ENCODE results near the gene CDC123. TPM values are rescaled to one million over a fixed set of nuclear protein-coding genes. Genes with fewer than 3 reads are reported as not detected.
A peak's percentile ranks its signal among the peaks of the same experiment; 100 is the strongest.

The CDC123 gene
- total and polyA plus RNA-seq, 2 donors: 50.7 to 122 TPM

- Histone ChIP-seq H3K27ac (ENCODE audit: low read depth in 1 of 2, low read length in 1 of 2) (no peak overlapping the region), H3K9me3 (ENCODE audit: control insufficient read depth in 2 of 2, insufficient read depth in 1 of 2, low read length in 1 of 2) (no peaks in the 10 kb centered on the region), H3K27me3 (ENCODE audit: control insufficient read depth in 2 of 2, insufficient read depth in 1 of 2, low read length in 1 of 2) (no peaks in the 10 kb centered on the region), H3K36me3 (ENCODE audit: control insufficient read depth in 2 of 2, insufficient read depth in 2 of 2, low read length in 1 of 2) (peaks cover 25 to 59% of the 10 kb centered on the region in 2 donors), H3K4me3 (ENCODE audit: low read length in 2 of 2) (no peak overlapping the region), H3K4me1 (ENCODE audit: control insufficient read depth in 2 of 2, insufficient read depth in 2 of 2, low read length in 2 of 2) (no peaks in the 10 kb centered on the region)
- WGBS: 98% methylated on average over 7 of the region's 7 CpGs
- DNase-seq (ENCODE audit: low read depth in 6 of 9, low spot score in 9 of 9): no peak
Observed at GRCh38 chr10:12184165-12184564, 11.8 kb upstream of the CDC123 start.

DNA sequence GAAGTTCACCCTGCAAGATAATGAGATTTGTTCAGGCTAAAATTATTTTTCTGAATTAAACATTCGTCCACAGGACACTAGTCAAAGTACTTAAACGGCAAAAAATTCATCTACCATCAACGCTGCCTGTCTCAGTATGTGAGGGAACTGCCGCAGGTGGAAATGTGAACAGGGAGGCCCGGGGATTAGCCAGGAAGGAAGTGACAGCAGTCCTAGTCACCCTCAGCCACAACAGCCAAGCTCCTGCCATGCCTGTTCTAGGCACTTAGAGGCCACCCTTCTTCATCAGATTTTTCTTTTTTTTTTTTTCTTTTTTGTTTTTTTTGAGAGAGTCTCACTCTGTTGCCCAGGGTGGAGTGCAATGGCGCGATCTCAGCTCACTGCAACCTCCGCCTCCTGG lies 9.7 kb upstream of the CDC123 start:
- Histone ChIP-seq H3K27ac (ENCODE audit: low read depth in 1 of 2, low read length in 1 of 2) (no peak overlapping the region), H3K9me3 (ENCODE audit: control insufficient read depth in 2 of 2, insufficient read depth in 1 of 2, low read length in 1 of 2) (no peaks in the 10 kb centered on the region), H3K36me3 (ENCODE audit: control insufficient read depth in 2 of 2, insufficient read depth in 2 of 2, low read length in 1 of 2) (peaks cover 22 to 46% of the 10 kb centered on the region in 2 donors), H3K4me1 (ENCODE audit: control insufficient read depth in 2 of 2, insufficient read depth in 2 of 2, low read length in 2 of 2) (no peaks in the 10 kb centered on the region), H3K27me3 (ENCODE audit: control insufficient read depth in 2 of 2, insufficient read depth in 1 of 2, low read length in 1 of 2) (no peaks in the 10 kb centered on the region), H3K4me3 (ENCODE audit: low read length in 2 of 2) (no peak overlapping the region)
- DNase-seq (ENCODE audit: low read depth in 6 of 9, low spot score in 9 of 9): no peak
- WGBS: 54% methylated on average over 8 of the region's 8 CpGs

- Histone ChIP-seq H3K9me3 (ENCODE audit: control insufficient read depth in 2 of 2, insufficient read depth in 1 of 2, low read length in 1 of 2) (no peaks in the 10 kb centered on the region), H3K4me1 (ENCODE audit: control insufficient read depth in 2 of 2, insufficient read depth in 2 of 2, low read length in 2 of 2) (no peaks in the 10 kb centered on the region), H3K27ac (ENCODE audit: low read depth in 1 of 2, low read length in 1 of 2) (no peak overlapping the region), H3K27me3 (ENCODE audit: control insufficient read depth in 2 of 2, insufficient read depth in 1 of 2, low read length in 1 of 2) (no peaks in the 10 kb centered on the region), H3K36me3 (ENCODE audit: control insufficient read depth in 2 of 2, insufficient read depth in 2 of 2, low read length in 1 of 2) (peaks cover 16 to 43% of the 10 kb centered on the region in 2 donors), H3K4me3 (ENCODE audit: low read length in 2 of 2) (no peak overlapping the region)
- DNase-seq (ENCODE audit: low read depth in 6 of 9, low spot score in 9 of 9): no peak
- 94% methylated on average over 5 of the region's 5 CpGs for WGBS
Observed at GRCh38 chr10:12187321-12187905, 8.6 kb upstream of the CDC123 start.

GRCh38 chr10:12188656-12189055 lies 7.3 kb upstream of the CDC123 start:
- no peaks in the 10 kb centered on the region for H3K27me3 ChIP-seq (ENCODE audit: control insufficient read depth in 2 of 2, insufficient read depth in 1 of 2, low read length in 1 of 2)
- H3K9me3 ChIP-seq (ENCODE audit: control insufficient read depth in 2 of 2, insufficient read depth in 1 of 2, low read length in 1 of 2): no peaks in the 10 kb centered on the region
- no peak overlapping the region for H3K4me3 ChIP-seq (ENCODE audit: low read length in 2 of 2)
- no peak overlapping the region for H3K27ac ChIP-seq (ENCODE audit: low read depth in 1 of 2, low read length in 1 of 2)
- peaks cover 19 to 35% of the 10 kb centered on the region in 2 donors for H3K36me3 ChIP-seq (ENCODE audit: control insufficient read depth in 2 of 2, insufficient read depth in 2 of 2, low read length in 1 of 2)
- DNase-seq (ENCODE audit: low read depth in 6 of 9, low spot score in 9 of 9): no peak
- no peaks in the 10 kb centered on the region for H3K4me1 ChIP-seq (ENCODE audit: control insufficient read depth in 2 of 2, insufficient read depth in 2 of 2, low read length in 2 of 2)
- 89% methylated on average over 6 of the region's 6 CpGs for WGBS

- peaks cover 5 to 7% of the 10 kb centered on the region in 2 donors for H3K4me1 ChIP-seq (ENCODE audit: control insufficient read depth in 2 of 2, insufficient read depth in 2 of 2, low read length in 2 of 2)
- H3K36me3 ChIP-seq (ENCODE audit: control insufficient read depth in 2 of 2, insufficient read depth in 2 of 2, low read length in 1 of 2): peaks cover 19 to 32% of the 10 kb centered on the region in 2 donors
- no peaks in the 10 kb centered on the region for H3K9me3 ChIP-seq (ENCODE audit: control insufficient read depth in 2 of 2, insufficient read depth in 1 of 2, low read length in 1 of 2)
- no peaks in the 10 kb centered on the region for H3K27me3 ChIP-seq (ENCODE audit: control insufficient read depth in 2 of 2, insufficient read depth in 1 of 2, low read length in 1 of 2)
- no peak for DNase-seq (ENCODE audit: low read depth in 6 of 9, low spot score in 9 of 9)
- WGBS: 98% methylated on average over 10 of the region's 10 CpGs
- no peak overlapping the region for H3K27ac ChIP-seq (ENCODE audit: low read depth in 1 of 2, low read length in 1 of 2)
- H3K4me3 ChIP-seq (ENCODE audit: low read length in 2 of 2): no peak overlapping the region
Observed at GRCh38 chr10:12189426-12189825, 6.6 kb upstream of the CDC123 start.

- 91% methylated on average over 3 of the region's 3 CpGs for WGBS
Observed at GRCh38 chr10:12191715-12192114, 4.3 kb upstream of the CDC123 start.

DNA sequence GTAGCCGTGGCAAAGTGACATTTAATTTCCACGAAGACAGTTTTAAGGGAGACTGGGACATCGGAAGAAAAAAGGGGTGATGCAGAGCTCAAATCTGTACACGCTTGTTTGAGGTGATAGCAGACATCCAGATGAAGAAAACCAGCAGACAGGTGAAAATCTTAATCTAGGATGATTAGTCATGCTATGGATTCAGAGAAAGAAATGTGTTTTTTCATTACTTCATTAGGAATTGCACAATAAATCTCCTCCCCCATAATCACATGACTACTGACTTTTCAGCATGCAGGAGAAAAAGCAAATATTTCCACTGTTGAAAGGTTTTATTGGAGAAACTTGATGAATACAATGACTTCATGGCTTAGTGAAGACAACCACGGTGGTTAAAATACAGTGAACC lies 2.8 kb upstream of the CDC123 start:
- no peaks in the 10 kb centered on the region for H3K9me3 ChIP-seq (ENCODE audit: control insufficient read depth in 2 of 2, insufficient read depth in 1 of 2, low read length in 1 of 2)
- peaks cover 9 to 15% of the 10 kb centered on the region in 2 donors for H3K4me1 ChIP-seq (ENCODE audit: control insufficient read depth in 2 of 2, insufficient read depth in 2 of 2, low read length in 2 of 2)
- WGBS: 96% methylated on average over 5 of the region's 5 CpGs
- peaks cover 3 to 6% of the 10 kb centered on the region in 2 donors for H3K36me3 ChIP-seq (ENCODE audit: control insufficient read depth in 2 of 2, insufficient read depth in 2 of 2, low read length in 1 of 2)
- H3K27ac ChIP-seq (ENCODE audit: low read depth in 1 of 2, low read length in 1 of 2): no peak overlapping the region
- no peak overlapping the region for H3K4me3 ChIP-seq (ENCODE audit: low read length in 2 of 2)
- H3K27me3 ChIP-seq (ENCODE audit: control insufficient read depth in 2 of 2, insufficient read depth in 1 of 2, low read length in 1 of 2): no peaks in the 10 kb centered on the region
- no peak for DNase-seq (ENCODE audit: low read depth in 6 of 9, low spot score in 9 of 9)

More at GRCh38 chr10:12191715-12192114, 4.3 kb upstream of the CDC123 start:
- H3K36me3 ChIP-seq (ENCODE audit: control insufficient read depth in 2 of 2, insufficient read depth in 2 of 2, low read length in 1 of 2): peaks cover 12 to 13% of the 10 kb centered on the region in 2 donors
- no peak overlapping the region for H3K4me3 ChIP-seq (ENCODE audit: low read length in 2 of 2)
- H3K9me3 ChIP-seq (ENCODE audit: control insufficient read depth in 2 of 2, insufficient read depth in 1 of 2, low read length in 1 of 2): no peaks in the 10 kb centered on the region
- H3K4me1 ChIP-seq (ENCODE audit: control insufficient read depth in 2 of 2, insufficient read depth in 2 of 2, low read length in 2 of 2): peaks cover 9% of the 10 kb centered on the region in 2 donors
- no peaks in the 10 kb centered on the region for H3K27me3 ChIP-seq (ENCODE audit: control insufficient read depth in 2 of 2, insufficient read depth in 1 of 2, low read length in 1 of 2)
- H3K27ac ChIP-seq (ENCODE audit: low read depth in 1 of 2, low read length in 1 of 2): no peak overlapping the region
- no peak for DNase-seq (ENCODE audit: low read depth in 6 of 9, low spot score in 9 of 9)

GRCh38 chr10:12194752-12195271 lies 1.2 kb upstream of the CDC123 start:
- Histone ChIP-seq H3K36me3 (ENCODE audit: control insufficient read depth in 2 of 2, insufficient read depth in 2 of 2, low read length in 1 of 2) (peaks cover 3 to 15% of the 10 kb centered on the region in 2 donors), H3K4me3 (ENCODE audit: low read length in 2 of 2) (peak overlapping the region; percentile 78 to 86), H3K4me1 (ENCODE audit: control insufficient read depth in 2 of 2, insufficient read depth in 2 of 2, low read length in 2 of 2) (peaks cover 9 to 15% of the 10 kb centered on the region in 2 donors), H3K27me3 (ENCODE audit: control insufficient read depth in 2 of 2, insufficient read depth in 1 of 2, low read length in 1 of 2) (no peaks in the 10 kb centered on the region), H3K9me3 (ENCODE audit: control insufficient read depth in 2 of 2, insufficient read depth in 1 of 2, low read length in 1 of 2) (no peaks in the 10 kb centered on the region), H3K27ac (ENCODE audit: low read depth in 1 of 2, low read length in 1 of 2) (no peak overlapping the region)
- 15% methylated on average over 27 of the region's 27 CpGs for WGBS
- DNase-seq (ENCODE audit: low read depth in 6 of 9, low spot score in 9 of 9): peak in 1 of 9 donors; percentile 51

DNA sequence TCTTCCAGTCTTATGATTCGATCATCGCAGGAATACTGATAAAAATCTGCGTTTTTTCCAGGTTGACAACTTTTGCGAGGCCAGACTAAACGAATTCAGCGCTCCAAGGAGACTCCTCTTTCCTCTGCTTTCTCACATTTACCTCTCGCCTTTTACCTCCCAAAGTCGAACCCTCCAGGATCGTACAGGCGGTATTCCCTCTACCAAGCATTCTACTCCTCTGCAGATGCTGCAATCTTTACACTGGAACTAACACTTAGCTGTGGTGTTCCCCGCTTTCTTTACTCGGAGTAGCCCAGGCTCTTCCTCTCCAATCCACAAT lies 746 bp upstream of the CDC123 start:
- Histone ChIP-seq H3K9me3 (ENCODE audit: control insufficient read depth in 2 of 2, insufficient read depth in 1 of 2, low read length in 1 of 2) (no peaks in the 10 kb centered on the region), H3K27ac (ENCODE audit: low read depth in 1 of 2, low read length in 1 of 2) (peak overlapping the region; percentile 95), H3K4me3 (ENCODE audit: low read length in 2 of 2) (peak overlapping the region; percentile 78 to 86), H3K36me3 (ENCODE audit: control insufficient read depth in 2 of 2, insufficient read depth in 2 of 2, low read length in 1 of 2) (peaks cover 3 to 15% of the 10 kb centered on the region in 2 donors), H3K27me3 (ENCODE audit: control insufficient read depth in 2 of 2, insufficient read depth in 1 of 2, low read length in 1 of 2) (no peaks in the 10 kb centered on the region), H3K4me1 (ENCODE audit: control insufficient read depth in 2 of 2, insufficient read depth in 2 of 2, low read length in 2 of 2) (peaks cover 9 to 15% of the 10 kb centered on the region in 2 donors)
- DNase-seq (ENCODE audit: low read depth in 6 of 9, low spot score in 9 of 9): no peak
- under 1% methylated on average over 12 of the region's 12 CpGs for WGBS

Data from thymus (tissue), 11 donors.